HepG2 (cell line): ENCODE results near the gene AGK.

Experiments used
- BCL6 ChIP-seq: IDR thresholded peaks from 2 replicates; pipeline ENCODE4 v1.6.1; 2016; ENCODE audit warnings: missing genetic modification reagents, missing compliant biosample characterization
- ELF4 ChIP-seq: sonication (generic); formaldehyde crosslinking; IDR thresholded peaks from 2 replicates; pipeline ENCODE4 v1.5.0; 2020; ENCODE audit warnings: missing genetic modification reagents, mild to moderate bottlenecking, moderate library complexity, borderline replicate concordance
- ESRRA ChIP-seq: sonication (generic); formaldehyde crosslinking; IDR thresholded peaks from 2 replicates; pipeline ENCODE4 v1.5.1; 2020; ENCODE audit warnings: mild to moderate bottlenecking, low read depth, missing genetic modification reagents
- KDM1A ChIP-seq: IDR thresholded peaks from 2 replicates; pipeline ENCODE4 v1.6.1; 2016; ENCODE audit warnings: missing compliant biosample characterization
- MAFG ChIP-seq: sonication (generic); formaldehyde crosslinking; IDR thresholded peaks from 2 replicates; pipeline ENCODE4 v1.5.1; 2020; ENCODE audit warnings: mild to moderate bottlenecking, missing genetic modification reagents
- MED13 ChIP-seq: sonication (generic); formaldehyde crosslinking; IDR thresholded peaks from 2 replicates; pipeline ENCODE4 v1.5.0; 2020; ENCODE audit warnings: missing genetic modification reagents
- RELA ChIP-seq: sonication (generic); formaldehyde crosslinking; IDR thresholded peaks from 2 replicates; pipeline ENCODE4 v1.4.0; 2020; ENCODE audit warnings: missing genetic modification reagents
- SP1 ChIP-seq, 2 experiments: fragments of 450-650 bp in 1 of 2; sonication (generic) in 1 of 2; formaldehyde crosslinking in 1 of 2; IDR thresholded peaks; 2 replicates each; pipeline versions ENCODE4 v1.4.0 to v1.6.1; 2016 to 2020; ENCODE audit warnings: missing genetic modification reagents in 1 of 2
- TF ChIP-seq, protein P1 (sequence below): sonication (generic); formaldehyde crosslinking; IDR thresholded peaks from 2 replicates; pipeline ENCODE4 v1.5.0; 2020; ENCODE audit warnings: mild to moderate bottlenecking, missing genetic modification reagents, moderate library complexity
- TF ChIP-seq, protein P2 (sequence below): sonication (generic); formaldehyde crosslinking; IDR thresholded peaks from 2 replicates; pipeline ENCODE4 v1.5.0; 2020; ENCODE audit warnings: mild to moderate bottlenecking, missing genetic modification reagents

DNA sequence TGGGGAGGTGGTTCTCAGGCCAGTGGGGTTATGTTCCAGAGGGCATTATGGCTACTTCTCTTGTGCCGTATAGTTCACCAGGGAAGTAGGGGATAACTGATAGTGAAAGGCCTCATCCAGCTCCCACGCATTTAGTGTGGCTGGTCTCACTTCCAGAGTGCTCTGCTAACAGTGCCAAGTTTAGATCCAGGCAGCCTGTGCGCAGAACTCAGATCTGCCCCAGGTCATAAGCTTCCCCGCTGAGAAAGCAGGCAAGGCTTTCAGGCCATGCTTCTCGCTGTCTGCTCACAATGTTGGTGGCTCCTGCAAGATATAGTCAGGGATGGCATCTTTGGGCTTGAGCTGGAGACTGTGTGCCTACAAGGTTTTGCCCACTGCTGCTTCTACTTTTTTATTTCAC lies 11.3 kb downstream of the AGK start:
- TF ChIP-seq, protein P1, sequence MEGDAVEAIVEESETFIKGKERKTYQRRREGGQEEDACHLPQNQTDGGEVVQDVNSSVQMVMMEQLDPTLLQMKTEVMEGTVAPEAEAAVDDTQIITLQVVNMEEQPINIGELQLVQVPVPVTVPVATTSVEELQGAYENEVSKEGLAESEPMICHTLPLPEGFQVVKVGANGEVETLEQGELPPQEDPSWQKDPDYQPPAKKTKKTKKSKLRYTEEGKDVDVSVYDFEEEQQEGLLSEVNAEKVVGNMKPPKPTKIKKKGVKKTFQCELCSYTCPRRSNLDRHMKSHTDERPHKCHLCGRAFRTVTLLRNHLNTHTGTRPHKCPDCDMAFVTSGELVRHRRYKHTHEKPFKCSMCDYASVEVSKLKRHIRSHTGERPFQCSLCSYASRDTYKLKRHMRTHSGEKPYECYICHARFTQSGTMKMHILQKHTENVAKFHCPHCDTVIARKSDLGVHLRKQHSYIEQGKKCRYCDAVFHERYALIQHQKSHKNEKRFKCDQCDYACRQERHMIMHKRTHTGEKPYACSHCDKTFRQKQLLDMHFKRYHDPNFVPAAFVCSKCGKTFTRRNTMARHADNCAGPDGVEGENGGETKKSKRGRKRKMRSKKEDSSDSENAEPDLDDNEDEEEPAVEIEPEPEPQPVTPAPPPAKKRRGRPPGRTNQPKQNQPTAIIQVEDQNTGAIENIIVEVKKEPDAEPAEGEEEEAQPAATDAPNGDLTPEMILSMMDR (CRISPR knock-in tag), result no peak
- TF ChIP-seq BCL6 (CRISPR knock-in tag), result no peak
- no peak for TF ChIP-seq SP1 (IDR thresholded peaks at IDR 0.05)
- no peak for TF ChIP-seq SP1 (CRISPR knock-in tag; IDR thresholded peaks at IDR 0.05)
- no peak for TF ChIP-seq ELF4 (CRISPR knock-in tag)
- no peak for TF ChIP-seq MED13 (CRISPR knock-in tag)
- TF ChIP-seq MAFG, result no peak
- no peak for TF ChIP-seq ESRRA (CRISPR knock-in tag)
- TF ChIP-seq, protein P2, sequence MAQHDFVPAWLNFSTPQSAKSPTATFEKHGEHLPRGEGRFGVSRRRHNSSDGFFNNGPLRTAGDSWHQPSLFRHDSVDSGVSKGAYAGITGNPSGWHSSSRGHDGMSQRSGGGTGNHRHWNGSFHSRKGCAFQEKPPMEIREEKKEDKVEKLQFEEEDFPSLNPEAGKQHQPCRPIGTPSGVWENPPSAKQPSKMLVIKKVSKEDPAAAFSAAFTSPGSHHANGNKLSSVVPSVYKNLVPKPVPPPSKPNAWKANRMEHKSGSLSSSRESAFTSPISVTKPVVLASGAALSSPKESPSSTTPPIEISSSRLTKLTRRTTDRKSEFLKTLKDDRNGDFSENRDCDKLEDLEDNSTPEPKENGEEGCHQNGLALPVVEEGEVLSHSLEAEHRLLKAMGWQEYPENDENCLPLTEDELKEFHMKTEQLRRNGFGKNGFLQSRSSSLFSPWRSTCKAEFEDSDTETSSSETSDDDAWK (CRISPR knock-in tag), result no peak
- TF ChIP-seq RELA (CRISPR knock-in tag), result no peak
- no peak for TF ChIP-seq KDM1A (CRISPR knock-in tag)
